Fibroblast of skin of scalp (primary cell): ENCODE results near the gene MMP3. TPM values are rescaled to one million over a fixed set of nuclear protein-coding genes. Genes with fewer than 3 reads are reported as not detected.
"Not testable (repeated sequence)": the region's sequence is repeated elsewhere in the genome, so short reads cannot be mapped to it uniquely, and the experiment has no call there.

Experiments used
- DNase-seq: peaks from one replicate; pipeline ENCODE4 v3.0.0-alpha.2; 2013
- polyA plus RNA-seq, 2 experiments: library from polyadenylated mRNA; unstranded; fragments of 120-200 nt; gene quantifications; one replicate each; pipeline ENCODE4 v1.2.1, GENCODE V29; 2013; ENCODE audit not compliant: insufficient read length in 2 of 2

The MMP3 gene
- 2.7 TPM for polyA plus RNA-seq (2013, experiment 1 of 2; ENCODE audit: insufficient read length)
- 2.2 TPM for polyA plus RNA-seq (2013, experiment 2 of 2; ENCODE audit: insufficient read length)

GRCh38 chr11:102843489-102843888 lies at the start of gene MMP3:
MMP3 (minus strand) TSS chr11:102843609; CDS start chr11:102843546, 63 bp downstream.
- peak; percentile 59 for DNase-seq

DNA sequence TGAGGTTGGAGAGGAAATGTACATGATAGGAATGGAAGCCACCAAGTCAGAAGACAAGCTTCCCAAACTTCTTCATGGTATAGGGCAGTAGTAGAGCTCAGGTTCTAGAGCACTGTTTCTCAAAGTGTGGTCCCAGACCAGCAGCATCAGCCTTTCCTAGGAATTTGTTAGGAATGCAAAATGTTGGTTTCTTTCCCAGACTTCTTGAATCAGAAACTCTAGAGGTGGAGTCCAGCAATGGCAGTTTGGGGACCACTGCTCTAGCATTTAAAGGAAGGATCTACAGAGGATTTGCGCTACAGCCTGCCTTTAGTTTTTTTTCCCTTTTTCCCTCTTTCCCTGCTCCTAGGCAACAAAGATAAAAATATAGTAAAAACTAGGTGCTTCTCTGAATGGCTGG lies 48.3 kb upstream of the MMP3 start:
- peak; percentile 52 for DNase-seq

GRCh38 chr11:102886999-102887398 lies 43.6 kb upstream of the MMP3 start:
- peak; percentile 40 for DNase-seq

GRCh38 chr11:102883141-102883540 lies 39.7 kb upstream of the MMP3 start:
- no peak for DNase-seq

- DNase-seq, result peak; percentile 97
Observed at GRCh38 chr11:102882389-102883024, 39.1 kb upstream of the MMP3 start.

DNA sequence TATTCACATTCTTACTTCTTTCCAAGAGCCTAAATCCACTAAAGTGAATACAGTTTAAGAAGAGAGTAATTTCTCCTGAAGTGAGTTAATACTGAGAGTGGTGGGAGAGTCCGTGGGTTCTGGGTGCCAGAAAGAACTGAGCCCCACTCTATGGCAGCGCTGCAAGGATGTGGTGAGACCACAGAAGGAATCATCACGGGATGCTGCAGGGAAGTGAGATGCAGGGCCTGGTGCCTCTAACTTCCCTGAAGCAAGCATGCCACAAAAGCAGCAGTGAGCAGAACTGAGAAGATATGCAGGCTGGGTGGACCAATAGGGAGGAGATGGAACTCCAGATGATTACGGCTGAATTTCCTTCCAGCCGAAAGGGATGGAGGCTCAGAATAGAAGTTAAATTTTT lies 36.4 kb upstream of the MMP3 start:
- DNase-seq, result no peak

DNA sequence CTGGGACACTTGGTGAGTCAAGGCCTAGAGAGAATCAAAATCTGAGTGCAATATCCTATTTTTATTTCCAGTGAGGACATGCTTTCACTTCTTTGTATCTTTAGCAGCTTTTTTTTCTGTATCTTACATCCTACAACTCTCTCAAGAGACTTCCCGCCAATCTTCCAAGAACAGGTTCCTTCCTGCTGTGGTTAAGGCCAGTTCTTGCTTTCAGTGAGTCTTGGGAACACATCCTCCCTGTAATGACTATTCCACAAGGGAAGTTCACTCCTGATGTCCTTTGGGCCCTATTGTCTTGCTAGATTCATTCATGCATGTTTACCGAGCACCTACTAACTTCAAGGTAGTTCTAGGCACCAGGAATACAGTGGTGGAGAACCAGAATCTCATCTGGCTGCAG lies 35.2 kb upstream of the MMP3 start:
- no peak for DNase-seq

- DNase-seq, result no peak
Observed at GRCh38 chr11:102874852-102875251, 31.4 kb upstream of the MMP3 start, which contains the start of gene MMP12. MMP12 (minus strand) TSS chr11:102874982; CDS start chr11:102874937, 45 bp downstream.

DNA sequence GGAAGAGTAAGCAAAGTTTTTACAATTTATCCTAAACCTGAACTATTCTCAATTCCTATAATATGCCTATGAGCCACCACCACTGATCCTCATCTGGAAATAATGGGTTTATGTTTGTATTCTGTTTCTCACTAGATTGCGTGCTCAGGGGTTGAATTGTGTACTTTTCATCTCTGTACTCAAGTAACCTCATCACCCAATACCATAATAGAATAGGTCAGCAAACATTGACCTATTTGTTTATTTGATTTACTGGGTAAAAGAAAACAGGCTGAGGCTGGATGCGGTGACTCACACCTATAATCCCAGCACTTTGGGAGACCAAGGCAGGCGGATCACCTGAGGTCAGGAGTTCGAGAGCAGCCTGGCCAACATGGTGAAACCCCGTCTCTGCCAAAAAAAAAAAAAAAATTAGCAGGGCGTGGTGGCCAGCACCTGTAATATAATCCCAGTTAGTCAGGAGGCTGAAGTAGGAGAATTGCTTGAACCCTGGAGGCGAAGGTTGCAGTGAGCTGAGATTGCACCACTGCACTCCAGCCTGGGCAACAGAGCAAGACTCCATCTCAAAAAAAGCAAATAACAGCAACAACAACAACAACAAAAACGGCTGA lies 26.1 kb upstream of the MMP3 start:
- not testable (repeated sequence) for DNase-seq

DNA sequence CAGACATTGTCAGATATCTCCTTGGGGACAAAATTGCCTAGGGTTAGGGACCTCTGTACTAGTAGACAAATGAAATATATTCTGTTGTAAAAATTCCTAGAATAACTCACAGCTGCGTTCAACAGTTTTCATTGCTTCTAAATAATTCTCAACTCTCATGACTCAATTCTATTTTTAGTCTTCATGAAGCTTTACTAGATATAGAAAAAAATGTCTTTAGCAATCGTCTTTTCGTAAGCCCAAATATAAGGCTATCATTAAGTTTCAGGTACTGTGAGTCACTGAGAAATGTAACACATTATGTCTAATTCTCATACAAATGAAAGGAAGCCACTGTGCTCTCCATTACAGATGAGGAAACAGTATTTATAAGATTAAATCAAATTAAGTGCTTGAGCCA lies 24.9 kb upstream of the MMP3 start:
- peak; percentile 63 for DNase-seq

- DNase-seq, result no peak
Observed at GRCh38 chr11:102864724-102865123, 21.3 kb upstream of the MMP3 start.

DNA sequence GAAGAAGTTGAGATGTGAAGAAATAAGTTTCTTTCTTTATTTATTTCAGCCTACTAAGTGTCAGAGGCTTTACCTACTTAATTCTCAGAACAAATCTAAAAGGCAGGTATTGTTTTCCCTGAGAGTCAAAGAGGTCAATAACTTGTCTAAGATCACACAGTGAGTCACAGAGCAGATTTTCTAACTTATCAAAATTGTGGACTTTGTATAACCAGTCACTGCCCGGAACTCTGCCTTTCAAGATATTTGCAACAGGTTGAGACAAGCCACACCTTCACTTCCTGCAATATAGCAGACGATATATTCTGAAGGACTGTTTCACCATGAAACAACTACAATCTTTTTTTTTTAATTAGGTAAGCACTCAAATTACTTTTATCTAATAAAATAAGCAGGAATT lies 10.5 kb upstream of the MMP3 start:
- DNase-seq, result no peak

- DNase-seq, result no peak
Observed at GRCh38 chr11:102853055-102853454, 9.6 kb upstream of the MMP3 start.

DNA sequence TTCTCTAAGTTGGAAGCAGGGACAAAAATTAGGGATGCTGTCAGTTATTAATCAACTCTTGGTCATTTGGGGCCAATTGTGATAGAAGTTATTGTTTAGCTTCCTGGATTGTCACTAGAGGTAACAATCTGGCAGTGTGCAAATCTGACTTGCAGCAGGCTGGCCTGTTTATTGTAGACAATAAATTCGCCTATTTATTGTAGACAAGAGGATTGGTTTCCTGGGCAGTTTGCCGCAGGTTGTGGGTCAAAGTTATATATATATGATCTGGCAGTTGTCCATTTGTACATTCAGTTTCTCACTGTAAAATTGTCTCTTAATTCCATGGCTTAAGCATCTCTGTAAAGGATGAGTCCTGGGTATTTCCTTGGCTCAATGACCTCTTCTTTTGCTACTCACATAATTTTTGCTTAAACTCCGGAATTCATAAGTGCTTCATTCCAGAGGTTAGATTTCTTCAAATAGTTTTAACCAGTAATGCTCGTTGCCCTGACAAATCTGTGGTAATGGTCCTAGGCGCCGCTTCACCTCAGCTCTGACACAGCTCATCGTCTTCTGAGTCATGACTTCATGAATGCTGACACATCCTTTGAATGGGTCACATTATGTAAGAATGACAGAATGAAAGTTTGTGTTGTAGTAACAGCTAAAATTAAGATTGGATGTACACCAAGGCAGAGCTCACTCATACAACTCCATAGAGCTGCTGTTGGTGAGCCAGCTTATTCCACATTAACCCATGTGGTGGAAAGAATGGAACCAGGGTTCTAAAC lies 7.8 kb upstream of the MMP3 start:
- peak; percentile 90 for DNase-seq

DNA sequence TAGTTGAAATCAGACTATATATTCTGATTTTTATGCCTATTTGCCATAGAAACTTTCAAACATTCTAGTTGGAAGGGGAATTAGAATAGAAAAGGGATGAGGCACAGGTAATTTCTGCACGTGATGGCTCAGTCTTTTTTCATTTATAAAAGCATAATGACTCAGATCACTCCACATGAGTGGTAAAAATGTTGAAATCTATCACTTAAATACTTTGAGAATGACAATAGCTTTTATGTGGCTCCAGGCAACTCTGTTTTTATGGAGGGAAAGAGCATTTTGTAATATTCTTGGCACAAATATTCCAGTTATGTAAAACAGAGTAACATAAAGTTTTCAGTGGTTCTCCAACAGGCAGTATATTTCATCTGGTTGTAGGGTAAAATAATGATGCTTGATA lies 5.9 kb upstream of the MMP3 start:
- peak; percentile 70 for DNase-seq

DNA sequence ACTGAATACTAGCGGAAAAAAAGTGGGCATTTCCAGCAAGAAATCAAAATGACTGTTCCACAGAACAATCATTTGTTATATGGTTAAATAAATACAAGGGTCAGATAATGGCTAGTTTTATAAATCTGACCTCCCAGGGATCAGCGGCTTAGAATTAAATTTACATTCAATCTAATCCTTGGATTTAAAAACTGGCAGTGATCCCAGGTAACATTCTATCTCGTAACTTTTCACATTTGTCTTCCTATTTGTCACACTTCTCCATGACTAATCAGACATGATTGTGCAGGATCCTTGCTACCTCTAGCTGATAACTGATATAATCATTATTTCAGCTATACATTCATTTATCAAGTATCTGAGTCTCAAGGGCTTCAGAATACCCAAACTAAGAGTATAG lies 2.9 kb upstream of the MMP3 start:
- DNase-seq, result peak; percentile 17

- no peak for DNase-seq
Observed at GRCh38 chr11:102842930-102843329, 479 bp downstream of the MMP3 start.

GRCh38 chr11:102840018-102840417 lies 3.4 kb downstream of the MMP3 start:
- DNase-seq, result no peak

GRCh38 chr11:102837646-102838045 lies 5.8 kb downstream of the MMP3 start:
- no peak for DNase-seq

DNA sequence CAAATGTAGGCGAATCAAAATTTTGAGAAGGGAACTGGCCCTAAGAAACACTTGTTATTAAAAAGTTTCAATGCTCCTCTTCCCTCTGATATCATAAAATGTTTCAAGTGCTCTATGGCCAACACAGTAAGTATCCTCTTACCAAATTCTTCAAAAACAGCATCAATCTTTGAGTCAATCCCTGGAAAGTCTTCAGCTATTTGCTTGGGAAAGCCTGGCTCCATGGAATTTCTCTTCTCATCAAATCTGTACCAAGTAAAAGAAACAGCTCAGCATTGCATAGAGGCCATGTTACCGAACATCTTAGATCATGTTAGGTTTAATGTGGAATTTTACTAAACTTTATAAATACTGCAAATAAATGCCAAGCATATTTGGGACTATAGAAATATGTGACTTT lies 6.3 kb downstream of the MMP3 start:
- DNase-seq, result peak; percentile 39

DNA sequence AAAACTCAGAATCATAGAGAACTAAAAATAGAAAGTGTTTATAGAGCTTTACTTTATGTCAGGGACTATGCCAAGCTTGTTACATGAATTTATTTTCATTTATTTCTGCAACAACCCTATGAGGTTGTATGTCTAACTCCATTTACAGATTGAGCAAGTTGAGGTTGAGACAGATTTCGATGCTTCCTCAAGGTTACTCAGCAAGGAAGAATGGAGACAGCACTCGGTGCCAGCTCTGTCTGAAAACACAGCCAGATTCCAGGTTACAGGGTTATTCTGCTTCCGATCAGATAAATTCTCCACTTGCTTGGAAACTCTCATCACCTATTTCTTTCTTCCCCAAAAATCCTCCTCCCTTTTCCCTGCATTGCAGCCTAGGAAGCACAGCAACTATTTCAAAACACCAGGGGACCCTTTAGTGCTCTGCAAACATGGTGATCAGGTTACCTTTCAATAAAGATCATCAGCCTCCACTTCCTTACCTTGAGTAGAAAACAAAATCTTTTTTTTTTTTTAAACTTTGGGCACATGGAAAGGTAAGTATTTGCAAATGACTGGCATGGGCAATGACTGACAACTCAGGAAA lies 7.0 kb downstream of the MMP3 start:
- peak; percentile 69 for DNase-seq

GRCh38 chr11:102833731-102834130 lies 9.7 kb downstream of the MMP3 start:
- DNase-seq, result peak; percentile 15

- DNase-seq, result no peak
Observed at GRCh38 chr11:102832612-102833011, 10.8 kb downstream of the MMP3 start.
